Measurements from ENCODE around the gene ANKIB1. TPM values are rescaled to one million over a fixed set of nuclear protein-coding genes. Genes with fewer than 3 reads are reported as not detected.
"Not testable (repeated sequence)": the region's sequence is repeated elsewhere in the genome, so short reads cannot be mapped to it uniquely, and the experiment has no call there.

The ANKIB1 gene
- total RNA-seq, 4 donors from 2014 or later = 27.1 to 38.1 (median 36.8) TPM

DNA sequence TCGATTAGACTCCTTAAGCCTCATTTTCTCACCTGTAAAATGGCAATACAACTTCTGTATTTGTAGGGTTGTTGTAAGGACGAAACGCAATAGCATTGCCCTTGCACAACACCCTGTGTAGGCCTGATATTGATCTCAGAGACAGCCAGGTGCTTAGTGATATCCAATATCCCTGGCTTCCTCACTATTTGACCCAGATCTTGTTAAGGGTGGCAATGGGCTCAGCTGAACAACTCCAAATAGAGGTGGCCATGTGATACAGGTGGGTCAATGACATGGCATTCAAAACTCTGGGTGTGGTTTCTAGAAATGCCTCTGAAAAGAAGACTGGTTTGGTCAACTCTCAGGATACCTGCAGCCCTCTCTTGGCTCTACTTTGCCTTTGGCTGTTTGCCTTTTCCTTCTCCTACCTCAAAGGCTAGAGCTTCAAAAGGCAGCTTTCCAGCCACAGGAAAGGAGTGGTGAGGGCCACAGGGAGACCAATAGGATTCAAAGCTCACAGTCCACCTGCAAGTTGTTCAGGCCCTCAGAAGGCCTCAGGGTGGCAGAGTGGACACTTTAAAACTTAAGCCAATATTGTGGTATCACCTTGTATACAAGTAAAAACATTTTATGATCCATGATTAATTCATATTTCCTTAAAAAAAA is 186.6 kb downstream of the ANKIB1 start:
- Histone ChIP-seq H3K4me3 (no peak overlapping the region), H3K36me3 (no peaks in the 10 kb centered on the region), H3K4me1 (no peaks in the 10 kb centered on the region), H3K9me3 (no peaks in the 10 kb centered on the region), H3K27me3 (no peaks in the 10 kb centered on the region), H3K27ac (no peak overlapping the region)
- no peak for DNase-seq (ENCODE audit: low spot score in 2 of 2)
- 94 to 96% methylated on average over 3 of the region's 3 CpGs for WGBS, 2 donors
- TF ChIP-seq POLR2A (IDR thresholded peaks at IDR 0.05) (no peak), EP300 (IDR thresholded peaks at IDR 0.05) (no peak)
- TF ChIP-seq, protein P1, sequence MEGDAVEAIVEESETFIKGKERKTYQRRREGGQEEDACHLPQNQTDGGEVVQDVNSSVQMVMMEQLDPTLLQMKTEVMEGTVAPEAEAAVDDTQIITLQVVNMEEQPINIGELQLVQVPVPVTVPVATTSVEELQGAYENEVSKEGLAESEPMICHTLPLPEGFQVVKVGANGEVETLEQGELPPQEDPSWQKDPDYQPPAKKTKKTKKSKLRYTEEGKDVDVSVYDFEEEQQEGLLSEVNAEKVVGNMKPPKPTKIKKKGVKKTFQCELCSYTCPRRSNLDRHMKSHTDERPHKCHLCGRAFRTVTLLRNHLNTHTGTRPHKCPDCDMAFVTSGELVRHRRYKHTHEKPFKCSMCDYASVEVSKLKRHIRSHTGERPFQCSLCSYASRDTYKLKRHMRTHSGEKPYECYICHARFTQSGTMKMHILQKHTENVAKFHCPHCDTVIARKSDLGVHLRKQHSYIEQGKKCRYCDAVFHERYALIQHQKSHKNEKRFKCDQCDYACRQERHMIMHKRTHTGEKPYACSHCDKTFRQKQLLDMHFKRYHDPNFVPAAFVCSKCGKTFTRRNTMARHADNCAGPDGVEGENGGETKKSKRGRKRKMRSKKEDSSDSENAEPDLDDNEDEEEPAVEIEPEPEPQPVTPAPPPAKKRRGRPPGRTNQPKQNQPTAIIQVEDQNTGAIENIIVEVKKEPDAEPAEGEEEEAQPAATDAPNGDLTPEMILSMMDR (IDR thresholded peaks at IDR 0.05) = no peak

DNA sequence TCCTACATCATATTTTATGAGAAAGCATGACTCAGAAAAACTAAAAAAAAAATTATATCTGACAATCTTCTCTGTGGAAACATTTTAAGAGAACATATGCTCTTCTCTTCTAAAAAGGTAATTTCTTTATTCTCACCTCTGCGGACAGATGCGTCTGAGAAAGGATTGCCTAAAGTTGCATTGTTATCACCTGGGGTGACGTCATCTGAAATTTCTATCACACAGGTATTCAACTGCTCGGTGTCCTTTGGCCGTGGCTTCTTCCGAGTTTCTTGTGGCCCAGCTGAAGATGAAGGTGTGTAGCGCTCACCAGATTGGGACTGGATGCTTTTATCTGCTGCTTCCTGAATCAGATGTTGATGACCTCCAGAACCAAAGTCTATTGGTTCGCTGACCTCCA is 187.2 kb downstream of the ANKIB1 start:
- WGBS, 2 donors = 92 to 95% methylated on average over 8 of the region's 8 CpGs
- no peaks in the 10 kb centered on the region for H3K36me3 ChIP-seq
- DNase-seq (ENCODE audit: low spot score in 2 of 2) = no peak
- no peaks in the 10 kb centered on the region for H3K4me1 ChIP-seq
- TF ChIP-seq POLR2A (IDR thresholded peaks at IDR 0.05) (no peak), EP300 (IDR thresholded peaks at IDR 0.05) (no peak)
- TF ChIP-seq, protein P1 (IDR thresholded peaks at IDR 0.05) = no peak
- H3K27me3 ChIP-seq = no peaks in the 10 kb centered on the region
- H3K9me3 ChIP-seq = no peaks in the 10 kb centered on the region
- H3K27ac ChIP-seq = no peak overlapping the region
- H3K4me3 ChIP-seq = no peak overlapping the region

DNA sequence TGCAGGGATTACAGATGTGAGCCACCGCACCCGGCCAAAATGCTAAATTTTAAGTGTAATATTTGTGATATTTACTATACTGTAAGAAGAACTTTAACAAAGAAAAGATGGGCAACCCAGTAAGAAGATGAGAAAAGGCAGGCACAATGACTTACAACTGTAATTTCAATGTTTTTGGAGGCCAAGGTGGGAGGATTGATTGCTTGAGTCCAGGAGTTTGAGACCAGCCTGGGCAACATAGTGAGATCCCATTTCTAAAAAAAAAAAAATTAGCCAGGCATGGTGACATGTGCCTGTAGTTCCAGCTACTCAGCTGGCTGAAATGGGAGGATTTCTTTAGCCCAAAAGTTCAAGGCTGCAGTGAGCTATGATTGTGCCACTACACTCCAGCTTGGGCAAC is 189.8 kb downstream of the ANKIB1 start:
- Histone ChIP-seq H3K27ac (no peak overlapping the region), H3K9me3 (no peaks in the 10 kb centered on the region), H3K27me3 (no peaks in the 10 kb centered on the region), H3K36me3 (no peaks in the 10 kb centered on the region), H3K4me1 (no peaks in the 10 kb centered on the region), H3K4me3 (no peak overlapping the region)
- no peak for DNase-seq (ENCODE audit: low spot score in 2 of 2)
- WGBS, 2 donors = 91 to 96% methylated on average over 2 of the region's 2 CpGs
- TF ChIP-seq EP300 (IDR thresholded peaks at IDR 0.05) (no peak), POLR2A (IDR thresholded peaks at IDR 0.05) (no peak)
- TF ChIP-seq, protein P1 (IDR thresholded peaks at IDR 0.05) = no peak

DNA sequence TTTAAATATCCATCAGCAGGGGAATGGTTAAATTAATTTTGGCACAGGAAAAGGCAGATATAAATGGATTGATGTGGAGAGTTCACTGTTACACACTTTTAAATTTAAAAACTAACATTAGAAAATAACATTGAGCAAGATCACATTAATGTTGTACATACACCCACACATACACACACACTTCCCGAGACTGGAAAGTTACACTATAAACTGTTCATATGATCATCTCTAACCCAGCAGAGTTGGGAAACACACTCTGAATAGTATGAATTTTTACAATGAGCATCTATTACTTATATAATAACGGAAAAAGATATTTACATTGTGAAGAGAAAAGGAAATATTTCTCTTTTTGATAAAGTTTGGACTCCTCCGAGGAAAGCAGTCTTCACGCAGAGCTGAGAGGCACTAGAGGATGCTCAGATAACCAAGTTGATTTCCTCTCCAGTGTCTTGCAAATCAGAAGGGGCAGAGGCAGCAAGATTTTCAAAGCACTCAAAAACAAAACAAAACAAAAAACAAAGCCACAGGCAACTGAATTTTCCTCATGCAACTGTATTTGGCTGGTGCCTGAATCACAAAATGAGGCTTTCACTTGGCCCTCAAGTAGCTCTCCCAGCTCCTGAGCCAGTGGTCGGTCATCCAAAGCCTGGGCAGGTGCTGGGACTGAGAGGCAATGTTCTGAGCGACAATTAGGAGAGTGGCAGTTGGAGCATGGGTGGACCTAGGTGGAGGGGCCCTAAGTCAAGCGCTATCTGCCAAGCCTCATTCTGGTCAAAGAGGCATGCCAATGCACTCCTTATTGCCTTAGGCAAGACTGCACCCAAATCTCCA is 191.1 kb downstream of the ANKIB1 start:
- Histone ChIP-seq H3K36me3 (no peaks in the 10 kb centered on the region), H3K27ac (no peak overlapping the region), H3K4me3 (no peak overlapping the region), H3K4me1 (no peaks in the 10 kb centered on the region), H3K27me3 (no peaks in the 10 kb centered on the region), H3K9me3 (no peaks in the 10 kb centered on the region)
- WGBS, 2 donors = 61 to 63% methylated on average over 7 of the region's 7 CpGs
- no peak for DNase-seq (ENCODE audit: low spot score in 2 of 2)
- TF ChIP-seq, protein P1 (IDR thresholded peaks at IDR 0.05) = no peak
- TF ChIP-seq POLR2A (IDR thresholded peaks at IDR 0.05) = no peak
- no peak for TF ChIP-seq EP300 (IDR thresholded peaks at IDR 0.05)

DNA sequence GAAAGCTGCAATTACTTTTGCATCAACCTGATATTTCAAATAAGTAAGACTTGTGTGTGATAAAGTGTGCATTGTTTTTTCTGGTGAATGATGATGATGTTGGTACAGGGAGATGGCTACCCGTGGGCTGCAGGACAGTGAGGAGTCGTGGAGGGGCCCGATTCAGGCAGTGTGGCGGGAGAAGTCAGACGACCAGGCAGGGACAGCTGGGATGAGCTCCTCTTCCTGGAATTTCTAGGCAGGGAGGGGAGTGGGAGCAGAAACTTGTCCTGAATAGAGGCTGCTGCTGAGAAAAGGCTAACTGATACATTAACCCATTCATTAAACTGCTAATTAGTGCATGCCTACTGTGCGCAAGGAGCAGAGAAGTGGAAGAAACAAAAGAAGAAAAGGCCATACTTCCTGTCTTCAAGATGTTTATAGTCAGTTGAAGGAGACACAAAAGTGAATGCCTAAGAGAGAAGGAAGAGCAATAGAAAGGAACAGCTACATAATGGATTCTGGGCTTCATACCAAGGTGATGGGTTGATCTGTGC is 192.2 kb downstream of the ANKIB1 start:
- Histone ChIP-seq H3K4me1 (no peaks in the 10 kb centered on the region), H3K9me3 (no peaks in the 10 kb centered on the region), H3K4me3 (no peak overlapping the region), H3K27me3 (no peaks in the 10 kb centered on the region), H3K36me3 (no peaks in the 10 kb centered on the region), H3K27ac (no peak overlapping the region)
- TF ChIP-seq POLR2A (IDR thresholded peaks at IDR 0.05) (no peak), EP300 (IDR thresholded peaks at IDR 0.05) (no peak)
- TF ChIP-seq, protein P1 (IDR thresholded peaks at IDR 0.05) = no peak
- 63 to 65% methylated on average over 6 of the region's 6 CpGs for WGBS, 2 donors
- no peak for DNase-seq (ENCODE audit: low spot score in 2 of 2)

DNA sequence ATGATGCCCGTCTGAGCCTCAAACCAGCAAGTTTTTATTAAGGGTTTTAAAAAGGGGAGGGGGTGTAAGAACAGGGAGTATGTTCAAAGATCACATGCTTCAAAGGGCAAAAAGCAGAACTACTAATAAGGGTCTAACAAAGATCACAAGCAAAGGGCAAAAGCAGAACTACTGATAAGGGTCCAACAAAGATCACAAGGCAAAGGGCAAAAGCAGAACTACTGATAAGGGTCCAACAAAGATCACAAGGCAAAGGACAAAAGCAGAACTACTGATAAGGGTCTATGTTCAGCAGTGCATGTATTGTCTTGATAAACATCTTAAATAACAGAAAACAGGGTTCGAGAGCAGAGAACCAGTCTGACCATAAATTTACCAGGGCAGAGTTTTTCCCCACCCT is 196.9 kb downstream of the ANKIB1 start:
- not testable (repeated sequence) for H3K4me1 ChIP-seq; DNase-seq (ENCODE audit: low spot score in 2 of 2); H3K36me3 ChIP-seq; H3K9me3 ChIP-seq; H3K27ac ChIP-seq; H3K27me3 ChIP-seq; H3K4me3 ChIP-seq
- WGBS, 2 donors = 76 to 79% methylated on average over 2 of the region's 2 CpGs

Measured in tibial nerve (tissue), 4 donors.